ENCODE measurements around the gene KBTBD3. TPM values are rescaled to one million over a fixed set of nuclear protein-coding genes. Genes with fewer than 3 reads are reported as not detected.
A peak's percentile ranks its signal among the peaks of the same experiment; 100 is the strongest.

Gene KBTBD3
- total RNA-seq, 1 donor from 2014 or later = 2.4 TPM

GRCh38 chr11:106032861-106033260 lies 44.3 kb downstream of the KBTBD3 start:
- no peaks in the 10 kb centered on the region for H3K27me3 ChIP-seq (ENCODE audit: control insufficient read depth, insufficient read depth, low read length)
- no peak overlapping the region for H3K4me3 ChIP-seq (ENCODE audit: low read depth, low read length)
- no peak for TF ChIP-seq CTCF (IDR thresholded peaks at IDR 0.05; ENCODE audit: insufficient read depth, low read length, severe bottlenecking)
- no peak for FAIRE-seq
- H3K36me3 ChIP-seq (ENCODE audit: control insufficient read depth, insufficient read depth, low read length) = no peaks in the 10 kb centered on the region
- DNase-seq (ENCODE audit: low read depth) = no peak

GRCh38 chr11:106031936-106032335 lies 45.2 kb downstream of the KBTBD3 start:
- no peaks in the 10 kb centered on the region for H3K27me3 ChIP-seq (ENCODE audit: control insufficient read depth, insufficient read depth, low read length)
- no peak for DNase-seq (ENCODE audit: low read depth)
- no peaks in the 10 kb centered on the region for H3K36me3 ChIP-seq (ENCODE audit: control insufficient read depth, insufficient read depth, low read length)
- TF ChIP-seq CTCF (IDR thresholded peaks at IDR 0.05; ENCODE audit: insufficient read depth, low read length, severe bottlenecking) = no peak
- FAIRE-seq = no peak
- no peak overlapping the region for H3K4me3 ChIP-seq (ENCODE audit: low read depth, low read length)

GRCh38 chr11:106031202-106031810 lies 45.8 kb downstream of the KBTBD3 start:
- Histone ChIP-seq H3K4me3 (ENCODE audit: low read depth, low read length) (no peak overlapping the region), H3K36me3 (ENCODE audit: control insufficient read depth, insufficient read depth, low read length) (no peaks in the 10 kb centered on the region), H3K27me3 (ENCODE audit: control insufficient read depth, insufficient read depth, low read length) (no peaks in the 10 kb centered on the region)
- FAIRE-seq (no peak), DNase-seq (ENCODE audit: low read depth) (peak; percentile 95)
- TF ChIP-seq CTCF (IDR thresholded peaks at IDR 0.05; ENCODE audit: insufficient read depth, low read length, severe bottlenecking) = no peak

GRCh38 chr11:106030609-106031008 lies 46.5 kb downstream of the KBTBD3 start:
- no peak for DNase-seq (ENCODE audit: low read depth)
- no peak for FAIRE-seq

GRCh38 chr11:106022795-106023275 lies 54.3 kb downstream of the KBTBD3 start:
- no peaks in the 10 kb centered on the region for H3K36me3 ChIP-seq (ENCODE audit: control insufficient read depth, insufficient read depth, low read length)
- peak overlapping the region; percentile 96 for H3K4me3 ChIP-seq (ENCODE audit: low read depth, low read length)
- FAIRE-seq (no peak), DNase-seq (ENCODE audit: low read depth) (no peak)
- H3K27me3 ChIP-seq (ENCODE audit: control insufficient read depth, insufficient read depth, low read length) = no peaks in the 10 kb centered on the region
- no peak for TF ChIP-seq CTCF (IDR thresholded peaks at IDR 0.05; ENCODE audit: insufficient read depth, low read length, severe bottlenecking)

More at GRCh38 chr11:106030609-106031008, 46.5 kb downstream of the KBTBD3 start:
- no peaks in the 10 kb centered on the region for H3K36me3 ChIP-seq (ENCODE audit: control insufficient read depth, insufficient read depth, low read length)
- no peak for TF ChIP-seq CTCF (IDR thresholded peaks at IDR 0.05; ENCODE audit: insufficient read depth, low read length, severe bottlenecking)
- H3K4me3 ChIP-seq (ENCODE audit: low read depth, low read length) = no peak overlapping the region
- H3K27me3 ChIP-seq (ENCODE audit: control insufficient read depth, insufficient read depth, low read length) = no peaks in the 10 kb centered on the region
